Activated CD8-positive, alpha-beta memory T cell treated with anti-CD3 and anti-CD28 coated beads, Interleukin-2, amount 10 ng/mL, durations not matched to agents 7 days and 5 days (primary cell): Measurements from ENCODE around the gene ZMYM2. TPM values are rescaled to one million over a fixed set of nuclear protein-coding genes. Genes with fewer than 3 reads are reported as not detected.
"Not testable (repeated sequence)": the region's sequence is repeated elsewhere in the genome, so short reads cannot be mapped to it uniquely, and the experiment has no call there.

Experiments
- ATAC-seq: fragments of 150-1000 bp; cut with Tn5 transposase; one replicate; pipeline ENCODE4 v1.10.0; 2021; ENCODE audit warnings: moderate library complexity
- CTCF ChIA-PET: fragments of 350-600 bp; sonication (Branson Sonifier 250); formaldehyde crosslinking; loops from one replicate; lab custom pipeline; 2021; ENCODE audit warnings: antibody characterized with exemption; lab: Charles Lee
- DNase-seq: peaks from one replicate; pipeline ENCODE4 v3.0.0-alpha.2; 2020
- H3K27ac Mint-ChIP-seq: one replicate; pipeline ENCODE4 v1.8.0; 2021; ENCODE audit warnings: mild to moderate bottlenecking, mixed read lengths
- H3K27me3 Mint-ChIP-seq: one replicate; pipeline ENCODE4 v1.8.0; 2021; ENCODE audit warnings: mixed read lengths
- H3K36me3 Mint-ChIP-seq: one replicate; pipeline ENCODE4 v1.8.0; 2021; ENCODE audit warnings: mild to moderate bottlenecking, mixed read lengths
- H3K4me1 Mint-ChIP-seq: one replicate; pipeline ENCODE4 v1.8.0; 2021; ENCODE audit warnings: mixed read lengths
- H3K4me3 Mint-ChIP-seq: one replicate; pipeline ENCODE4 v1.8.0; 2021; ENCODE audit warnings: mild to moderate bottlenecking, moderate library complexity, mixed read lengths
- H3K9me3 Mint-ChIP-seq: one replicate; pipeline ENCODE4 v1.8.0; 2022; ENCODE audit warnings: low read depth, mixed read lengths
- total RNA-seq, 2 experiments: library from RNA; stranded (reverse); gene quantifications; one replicate each; pipeline ENCODE4 v1.2.3, GENCODE V29; 2021

Gene ZMYM2
- total RNA-seq, 2 experiments from 2014 or later, result 51.6 to 67.6 TPM

GRCh38 chr13:19961489-19961888 is 3.0 kb downstream of the ZMYM2 start:
- Mint-ChIP-seq H3K4me1 (peaks cover 28% of the 10 kb centered on the region), H3K4me3 (peak overlapping the region; percentile 12), H3K9me3 (no peaks in the 10 kb centered on the region), H3K27me3 (no peaks in the 10 kb centered on the region), H3K27ac (peak overlapping the region; percentile 66), H3K36me3 (peaks cover 14% of the 10 kb centered on the region)
- CTCF ChIA-PET, result no interaction called here
- no peak for ATAC-seq
- no peak for DNase-seq

- CTCF ChIA-PET, result no interaction called here
- Mint-ChIP-seq H3K4me1 (peaks cover 27% of the 10 kb centered on the region), H3K4me3 (no peak overlapping the region), H3K9me3 (no peaks in the 10 kb centered on the region), H3K27me3 (no peaks in the 10 kb centered on the region), H3K36me3 (peaks cover 17% of the 10 kb centered on the region), H3K27ac (peak overlapping the region; percentile 43)
- ATAC-seq, result no peak
- DNase-seq, result no peak
Measured at GRCh38 chr13:19961924-19962323, 3.4 kb downstream of the ZMYM2 start.

- Mint-ChIP-seq H3K4me3 (no peak overlapping the region), H3K36me3 (peaks cover 25% of the 10 kb centered on the region), H3K4me1 (peaks cover 31% of the 10 kb centered on the region), H3K27ac (no peak overlapping the region), H3K9me3 (no peaks in the 10 kb centered on the region), H3K27me3 (no peaks in the 10 kb centered on the region)
- CTCF ChIA-PET, result interaction anchor here (1.0 kb wide), 1 partner anchor 22 kb away, joined by 3 read pairs; no protein-coding TSS in a partner anchor
- DNase-seq (no peak), ATAC-seq (no peak)
Measured at GRCh38 chr13:19962894-19963293, 4.4 kb downstream of the ZMYM2 start.

- peaks cover 31% of the 10 kb centered on the region for H3K36me3 Mint-ChIP-seq
- no peak for ATAC-seq
- H3K4me1 Mint-ChIP-seq, result peaks cover 10% of the 10 kb centered on the region
- CTCF ChIA-PET, result no interaction called here
- no peaks in the 10 kb centered on the region for H3K9me3 Mint-ChIP-seq
- DNase-seq, result no peak
- H3K27me3 Mint-ChIP-seq, result no peaks in the 10 kb centered on the region
- H3K4me3 Mint-ChIP-seq, result no peak overlapping the region
- H3K27ac Mint-ChIP-seq, result no peak overlapping the region
Measured at GRCh38 chr13:19967621-19968020, 9.1 kb downstream of the ZMYM2 start.

GRCh38 chr13:19974498-19975009 is 16.0 kb downstream of the ZMYM2 start:
- not testable (repeated sequence) for ATAC-seq, H3K27me3 Mint-ChIP-seq

GRCh38 chr13:19978831-19979437 is 20.4 kb downstream of the ZMYM2 start:
- ATAC-seq, result no peak
- Mint-ChIP-seq H3K36me3 (peaks cover 58% of the 10 kb centered on the region), H3K4me3 (no peak overlapping the region), H3K9me3 (peaks cover 6% of the 10 kb centered on the region), H3K4me1 (peaks cover 23% of the 10 kb centered on the region), H3K27me3 (no peaks in the 10 kb centered on the region), H3K27ac (no peak overlapping the region)
- no peak for DNase-seq
- CTCF ChIA-PET, result no interaction called here

More at GRCh38 chr13:19974498-19975009, 16.0 kb downstream of the ZMYM2 start:
- DNase-seq, H3K9me3 Mint-ChIP-seq, H3K4me3 Mint-ChIP-seq, H3K27ac Mint-ChIP-seq, H3K4me1 Mint-ChIP-seq, CTCF ChIA-PET: not testable (repeated sequence)
- peaks cover 60% of the 10 kb centered on the region for H3K36me3 Mint-ChIP-seq

GRCh38 chr13:19981685-19982238 is 23.2 kb downstream of the ZMYM2 start:
- peaks cover 6% of the 10 kb centered on the region for H3K9me3 Mint-ChIP-seq
- no peak overlapping the region for H3K4me3 Mint-ChIP-seq
- no peak for DNase-seq
- CTCF ChIA-PET, result no interaction called here
- H3K36me3 Mint-ChIP-seq, result peaks cover 35% of the 10 kb centered on the region
- peaks cover 27% of the 10 kb centered on the region for H3K4me1 Mint-ChIP-seq
- no peak for ATAC-seq
- H3K27me3 Mint-ChIP-seq, result no peaks in the 10 kb centered on the region
- H3K27ac Mint-ChIP-seq, result no peak overlapping the region

- peaks cover 30% of the 10 kb centered on the region for H3K36me3 Mint-ChIP-seq
- peaks cover 27% of the 10 kb centered on the region for H3K4me1 Mint-ChIP-seq
- H3K27me3 Mint-ChIP-seq, result no peaks in the 10 kb centered on the region
- no peak for ATAC-seq
- CTCF ChIA-PET, result no interaction called here
- no peak overlapping the region for H3K4me3 Mint-ChIP-seq
- H3K9me3 Mint-ChIP-seq, result peaks cover 6% of the 10 kb centered on the region
- no peak for DNase-seq
- no peak overlapping the region for H3K27ac Mint-ChIP-seq
Measured at GRCh38 chr13:19982447-19983043, 24.0 kb downstream of the ZMYM2 start.

GRCh38 chr13:19984430-19985218 is 26.1 kb downstream of the ZMYM2 start:
- H3K27me3 Mint-ChIP-seq, result no peaks in the 10 kb centered on the region
- H3K4me1 Mint-ChIP-seq, result peaks cover 32% of the 10 kb centered on the region
- H3K9me3 Mint-ChIP-seq, result no peaks in the 10 kb centered on the region
- H3K4me3 Mint-ChIP-seq, result no peak overlapping the region
- H3K27ac Mint-ChIP-seq, result peak overlapping the region; percentile 73
- CTCF ChIA-PET, result interaction anchor here (0.8 to 3.8 kb wide), 12 partner anchors 12 to 191 kb away, joined by 3 to 26 read pairs (median 4); partner anchors contain the start of gene GJA3
- DNase-seq (no peak), ATAC-seq (peak; percentile 68)
- H3K36me3 Mint-ChIP-seq, result peaks cover 12% of the 10 kb centered on the region

- Mint-ChIP-seq H3K9me3 (no peaks in the 10 kb centered on the region), H3K4me1 (peaks cover 38% of the 10 kb centered on the region), H3K27ac (peak overlapping the region; percentile 73), H3K36me3 (peaks cover 12% of the 10 kb centered on the region), H3K4me3 (no peak overlapping the region), H3K27me3 (no peaks in the 10 kb centered on the region)
- CTCF ChIA-PET, result interaction anchor here (0.6 to 3.8 kb wide), 13 partner anchors 11 to 190 kb away, joined by 3 to 26 read pairs (median 4); partner anchors contain the start of gene GJA3
- ATAC-seq (no peak), DNase-seq (no peak)
Measured at GRCh38 chr13:19985219-19985556, 26.7 kb downstream of the ZMYM2 start.

- H3K27me3 Mint-ChIP-seq, result no peaks in the 10 kb centered on the region
- H3K36me3 Mint-ChIP-seq, result peaks cover 27% of the 10 kb centered on the region
- no peak for DNase-seq
Measured at GRCh38 chr13:19991531-19991930, 33.0 kb downstream of the ZMYM2 start.

GRCh38 chr13:19993024-19993423 is 34.5 kb downstream of the ZMYM2 start:
- H3K36me3 Mint-ChIP-seq, result peaks cover 38% of the 10 kb centered on the region

More at GRCh38 chr13:19991531-19991930, 33.0 kb downstream of the ZMYM2 start:
- Mint-ChIP-seq H3K27ac (no peak overlapping the region), H3K4me3 (no peak overlapping the region), H3K4me1 (peaks cover 17% of the 10 kb centered on the region), H3K9me3 (peaks cover 2% of the 10 kb centered on the region)
- ATAC-seq, result no peak
- CTCF ChIA-PET, result no interaction called here

GRCh38 chr13:19998960-19999359 is 40.4 kb downstream of the ZMYM2 start:
- no peak overlapping the region for H3K27ac Mint-ChIP-seq
- peaks cover 7% of the 10 kb centered on the region for H3K4me1 Mint-ChIP-seq
- H3K27me3 Mint-ChIP-seq, result no peaks in the 10 kb centered on the region
- H3K9me3 Mint-ChIP-seq, result peaks cover 2% of the 10 kb centered on the region
- peaks cover 38% of the 10 kb centered on the region for H3K36me3 Mint-ChIP-seq
- CTCF ChIA-PET, result interaction anchor here (0.6 kb wide), 1 partner anchor 73 kb away, joined by 3 read pairs; no protein-coding TSS in a partner anchor
- no peak overlapping the region for H3K4me3 Mint-ChIP-seq
- no peak for ATAC-seq
- no peak for DNase-seq

More at GRCh38 chr13:19993024-19993423, 34.5 kb downstream of the ZMYM2 start:
- Mint-ChIP-seq H3K4me3 (no peak overlapping the region), H3K27me3 (no peaks in the 10 kb centered on the region), H3K4me1 (peaks cover 17% of the 10 kb centered on the region), H3K27ac (no peak overlapping the region), H3K9me3 (peaks cover 2% of the 10 kb centered on the region)
- DNase-seq (no peak), ATAC-seq (no peak)
- CTCF ChIA-PET, result no interaction called here
